Mesenteric fat pad (tissue), 1 donor: ENCODE results near the gene SLC35E3. TPM values are rescaled to one million over a fixed set of nuclear protein-coding genes. Genes with fewer than 3 reads are reported as not detected.

Source experiments
- total RNA-seq: library from RNA; stranded (reverse); fragmentation: NEBNext Ultra II Directional; extraction: Animal tissue kit (Norgen Biotek cat#: 25700); gene quantifications from one replicate; pipeline ENCODE4 v1.2.1, GENCODE V29; 2021
- donor health status: DM: yes; HTN: yes; CAD: no.

Gene SLC35E3
- total RNA-seq, 1 donor from 2014 or later, result 8.7 TPM

Other genes starting within 250 kb of the SLC35E3 start
- 323 TPM for gene RAP1B, start 135.3 kb upstream of the SLC35E3 start, total RNA-seq
- 50.6 TPM for gene NUP107, start 59.2 kb upstream of the SLC35E3 start, total RNA-seq
- gene MDM2, start 62.0 kb downstream of the SLC35E3 start, total RNA-seq, result 99.5 TPM
- 201 TPM for gene CPM, start 187.0 kb downstream of the SLC35E3 start, total RNA-seq